NCI-H1694 (cell line): ENCODE data around the gene OLA1.

Source experiments
- DNase-seq: peaks from one replicate; lab custom pipeline; 2025; lab: John Stamatoyannopoulos, UW

The OLA1 gene

DNA sequence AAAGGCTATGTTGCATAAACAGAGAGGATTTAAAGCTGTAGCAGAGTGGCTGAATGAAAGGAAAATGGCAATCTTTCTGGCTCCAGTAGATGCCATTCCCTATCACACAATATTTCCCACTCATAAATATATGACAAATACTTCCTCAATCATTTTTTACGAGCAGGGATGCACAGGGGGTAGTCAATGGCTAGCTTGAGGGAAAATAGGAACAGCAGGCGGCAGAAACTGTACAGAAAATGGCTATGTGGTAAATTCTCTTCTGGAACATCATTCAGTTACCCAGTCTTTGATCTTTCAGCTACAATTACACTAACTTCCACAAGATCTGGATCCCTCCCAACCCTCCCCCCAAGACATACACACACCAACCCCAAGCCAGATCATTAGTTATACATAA, 127.2 kb downstream of the OLA1 start:
- DNase-seq, result no peak

DNA sequence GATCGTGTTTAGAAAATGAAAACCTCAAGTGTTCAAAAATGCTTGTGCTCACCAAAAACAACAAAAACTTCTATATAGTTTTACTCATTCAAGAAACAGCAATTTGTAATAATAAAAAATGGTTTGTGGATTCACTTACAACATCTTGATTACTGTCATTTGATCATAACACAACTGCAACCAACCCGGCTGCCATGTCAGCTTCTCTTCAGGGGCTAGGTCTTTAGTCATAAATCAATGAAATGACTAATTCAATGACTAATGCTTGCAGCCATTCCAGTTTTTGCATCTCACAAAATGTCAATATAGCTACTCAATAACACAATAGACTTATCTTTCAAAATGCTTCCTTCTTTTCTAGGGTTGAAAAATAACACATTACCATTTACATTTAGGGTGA, 128.0 kb downstream of the OLA1 start:
- DNase-seq, result no peak

DNA sequence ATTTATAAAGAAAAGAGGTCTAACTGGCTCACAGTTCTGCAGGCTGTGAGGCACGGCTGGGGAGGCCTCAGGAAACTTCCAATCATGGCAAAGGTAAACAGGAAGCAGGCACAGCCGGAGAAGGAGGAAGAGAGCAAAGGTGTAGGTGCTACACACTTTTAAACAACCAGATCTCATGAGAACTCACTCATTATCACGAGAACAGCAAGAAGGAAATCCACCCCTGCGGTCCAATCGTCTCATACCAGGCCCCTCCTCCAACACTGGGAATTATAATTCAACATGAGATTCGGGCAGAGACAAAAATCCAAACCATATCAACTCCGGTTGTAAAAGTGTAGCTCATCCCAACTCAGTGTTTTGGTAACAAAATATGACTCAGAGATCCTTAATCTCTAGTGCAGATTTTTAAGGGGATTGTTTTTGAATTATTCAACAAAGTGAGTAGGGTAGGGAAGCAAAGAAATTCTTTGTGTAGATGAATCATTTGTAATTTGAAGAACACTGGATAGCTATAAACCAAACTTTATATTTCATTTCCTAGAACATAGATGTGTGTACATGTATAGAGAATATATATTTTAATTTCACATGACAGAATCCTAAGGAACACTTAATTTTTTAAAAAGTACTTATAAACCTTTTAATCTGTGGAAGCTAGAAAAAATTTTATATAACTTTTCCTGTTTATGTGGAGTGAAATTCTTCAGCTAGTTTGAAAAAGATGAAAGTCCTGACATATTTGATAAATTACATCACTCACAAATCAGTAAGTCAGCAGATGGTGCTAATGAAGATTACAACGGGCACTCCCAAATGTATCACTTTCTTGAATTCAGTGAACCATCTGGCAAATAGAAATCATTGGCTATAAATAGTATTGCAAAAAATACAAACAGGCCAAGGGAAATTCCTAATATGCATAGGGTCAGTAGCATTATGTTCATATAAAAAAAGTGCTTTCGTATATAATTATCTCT, 130.1 kb downstream of the OLA1 start:
- peak; percentile 73 for DNase-seq

DNA sequence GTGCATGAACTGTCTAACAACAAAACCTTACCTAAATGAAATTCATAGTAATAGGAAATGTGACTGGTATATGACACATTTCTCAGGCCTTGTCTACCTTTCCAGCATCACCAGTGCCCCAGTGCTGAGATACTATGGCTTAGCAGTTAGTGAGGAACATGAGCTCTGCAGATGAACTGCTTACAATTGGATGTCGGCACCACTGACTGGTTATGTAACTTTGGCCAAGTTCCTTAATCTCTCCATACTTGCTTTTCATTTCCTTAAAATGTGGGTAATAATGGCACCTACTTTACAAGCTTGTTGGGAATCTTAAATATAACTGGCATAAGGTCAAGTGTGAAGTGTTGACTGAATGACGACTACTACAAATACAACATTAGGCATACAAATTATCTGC, 136.3 kb downstream of the OLA1 start:
- DNase-seq, result no peak

DNA sequence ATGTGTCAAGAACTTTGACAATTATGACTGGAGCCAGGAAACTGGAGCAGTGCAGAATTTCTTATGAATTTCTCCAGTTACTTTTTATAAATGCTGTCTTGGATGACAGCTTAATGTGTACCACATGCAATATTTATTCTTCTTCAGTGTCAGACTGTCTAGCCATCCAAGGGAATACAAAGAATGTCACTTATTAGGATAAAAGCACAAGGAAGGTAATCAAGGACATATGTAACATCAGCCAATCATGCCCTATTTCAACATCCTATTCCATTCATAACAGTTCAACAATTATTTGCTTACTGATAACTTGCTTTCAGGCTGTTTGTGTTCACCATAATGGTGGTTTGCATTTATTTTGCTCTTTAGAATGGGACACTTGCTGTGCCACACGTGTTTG, 139.8 kb downstream of the OLA1 start:
- no peak for DNase-seq

DNA sequence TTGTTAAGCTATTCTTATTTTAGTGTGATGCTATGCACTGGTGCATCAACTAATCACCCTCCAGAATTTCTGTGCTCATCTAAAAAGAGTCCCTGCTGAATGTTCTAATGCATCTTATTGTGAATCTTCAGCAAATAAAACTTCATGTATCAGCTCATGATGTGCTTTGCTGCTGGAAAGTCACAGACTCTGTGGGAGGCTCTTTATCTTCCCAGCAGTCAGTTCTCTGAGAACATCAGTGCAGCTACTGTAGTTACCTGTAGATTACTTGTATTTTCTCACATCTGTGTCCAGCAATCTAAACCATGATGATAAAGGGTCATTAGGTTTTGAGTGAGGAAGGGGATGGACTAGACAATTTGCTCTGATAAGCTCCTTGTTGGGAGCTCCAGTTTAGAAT, 141.6 kb downstream of the OLA1 start:
- DNase-seq, result no peak

DNA sequence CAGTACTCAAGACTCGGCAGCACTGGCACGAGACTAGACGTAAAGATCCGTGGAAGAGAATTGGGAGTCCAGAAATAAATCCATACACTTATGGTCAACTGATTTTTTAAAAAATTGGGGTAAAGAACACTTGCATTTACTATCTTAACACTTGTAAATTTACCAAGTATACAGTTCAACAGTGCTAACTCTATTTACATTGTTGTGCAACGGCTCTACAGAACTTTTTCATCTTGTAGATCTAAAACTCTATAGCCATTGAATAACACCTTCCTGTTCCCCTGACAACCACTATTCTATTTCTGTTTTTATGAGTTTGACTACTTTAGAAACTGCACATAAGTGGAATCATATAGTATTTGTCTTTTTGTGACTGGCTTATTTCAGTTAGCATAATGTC, 153.8 kb downstream of the OLA1 start:
- DNase-seq, result no peak

DNA sequence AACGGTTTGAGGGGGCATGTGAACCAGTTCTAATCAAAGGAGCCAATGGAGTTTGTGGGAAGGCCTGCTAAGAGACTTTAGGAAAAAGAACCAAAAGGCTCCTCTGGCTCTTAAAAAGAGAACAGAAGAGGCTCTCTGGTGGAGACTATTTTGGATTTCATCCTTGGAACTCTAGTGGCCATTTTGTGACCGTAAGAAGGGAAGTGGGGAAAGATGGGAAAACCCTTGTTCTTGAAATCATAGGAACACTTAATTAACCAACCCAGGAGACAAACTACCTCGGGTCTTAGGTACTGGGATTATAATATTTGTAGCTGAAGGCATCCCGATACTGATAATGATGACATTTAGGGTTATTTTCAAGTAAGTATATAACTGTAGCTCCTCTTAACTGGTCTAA, 157.9 kb downstream of the OLA1 start:
- DNase-seq, result no peak

DNA sequence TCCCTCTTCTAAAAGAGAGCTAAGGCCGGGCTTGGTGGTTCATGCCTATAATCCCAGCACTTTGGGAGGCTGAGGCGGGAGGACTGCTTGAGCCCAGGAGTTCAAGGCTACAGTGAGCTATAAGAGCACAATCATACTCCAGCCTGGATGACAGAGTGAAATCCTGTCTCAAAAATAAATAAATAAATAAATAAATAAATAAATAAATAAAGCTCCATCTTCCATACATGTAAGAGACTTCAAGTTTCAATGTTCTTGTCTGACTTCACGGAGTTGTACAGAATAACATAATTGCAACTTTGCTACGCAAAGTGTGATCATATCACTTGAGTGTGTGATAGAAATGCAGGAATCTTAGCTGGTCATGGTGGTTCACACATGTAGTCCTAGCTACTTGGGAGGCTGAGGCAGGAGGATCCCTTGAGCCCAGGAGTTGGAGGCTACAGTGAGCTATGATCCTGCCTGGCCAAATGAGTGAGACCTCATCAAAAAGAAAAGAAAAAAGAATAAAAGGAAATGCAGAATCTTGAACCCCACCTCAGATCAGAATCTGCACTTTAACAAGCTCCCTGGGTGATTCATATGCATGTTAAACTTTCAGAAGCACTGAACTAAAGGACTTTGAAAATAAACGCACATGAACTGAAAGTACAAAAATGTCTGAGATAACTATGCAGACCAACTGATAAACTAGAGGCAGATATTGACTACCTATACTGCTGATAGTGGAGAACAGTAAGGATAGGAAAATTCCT, 159.4 kb downstream of the OLA1 start:
- DNase-seq, result no peak

DNA sequence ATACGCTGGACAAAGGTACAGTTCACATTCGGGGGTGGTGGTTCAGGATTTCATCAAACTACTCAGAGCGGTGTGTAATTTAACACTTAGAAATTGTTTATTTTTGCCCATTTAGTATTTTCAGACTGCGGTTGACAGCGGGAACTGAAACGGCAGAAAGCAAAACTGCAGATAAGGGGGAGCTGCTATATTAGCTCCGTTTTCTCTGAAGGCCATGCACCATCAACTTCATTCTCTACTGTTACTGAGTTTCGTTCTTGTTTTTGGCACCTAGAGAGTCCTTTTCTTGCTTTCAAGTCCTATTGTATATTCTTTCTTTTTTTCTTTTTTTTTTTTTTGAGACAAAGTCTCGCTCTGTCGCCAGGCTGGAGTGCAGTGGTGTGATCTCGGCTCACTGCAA, 161.6 kb downstream of the OLA1 start:
- DNase-seq, result no peak

DNA sequence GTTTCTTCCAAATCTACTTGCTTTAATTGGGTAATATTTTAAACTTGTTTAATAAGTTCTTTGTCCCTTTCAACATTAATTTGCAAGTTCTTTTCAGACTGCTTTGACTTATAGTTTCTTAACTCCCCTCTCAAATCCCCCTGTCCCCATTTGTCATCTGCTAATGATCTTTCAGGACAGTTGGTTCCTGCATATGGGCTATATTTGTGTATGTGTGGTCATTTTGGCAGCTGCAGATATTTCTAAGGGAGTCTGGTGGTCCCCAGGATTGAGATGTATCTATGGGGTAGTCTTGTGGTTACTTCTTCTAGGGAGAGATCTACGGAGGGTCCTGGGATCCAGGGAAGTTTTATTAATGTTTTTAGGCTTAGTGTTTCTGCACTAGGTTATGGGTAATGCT, 162.6 kb downstream of the OLA1 start:
- DNase-seq, result no peak

DNA sequence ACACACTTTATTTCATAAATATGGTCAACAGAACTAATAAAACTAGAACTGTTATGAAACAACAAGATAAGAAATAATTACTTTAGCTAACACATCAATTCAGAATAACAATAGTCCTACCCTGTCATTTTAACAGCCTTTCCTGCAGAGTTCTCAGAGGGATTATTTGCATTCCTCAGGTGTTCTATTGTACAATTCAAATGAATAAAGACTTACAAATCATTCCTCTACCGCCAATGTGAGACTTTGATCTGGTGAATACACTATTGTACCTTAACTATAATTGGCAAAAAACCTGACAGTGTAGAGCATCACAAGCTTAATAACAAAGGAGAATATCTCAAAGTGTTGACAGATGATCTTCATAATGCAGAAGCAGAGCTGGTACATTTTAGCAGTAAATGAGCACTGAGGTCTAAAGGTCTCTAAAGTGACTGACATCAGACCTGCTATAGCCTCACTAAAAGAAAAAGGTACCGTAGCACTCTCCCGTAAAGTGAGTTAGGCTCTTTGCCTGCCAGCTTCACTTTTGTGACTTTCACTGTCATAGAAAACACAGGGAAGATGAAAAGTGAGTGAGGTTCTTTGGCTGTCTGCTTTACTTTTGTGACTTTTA, 164.4 kb downstream of the OLA1 start:
- DNase-seq, result no peak

DNA sequence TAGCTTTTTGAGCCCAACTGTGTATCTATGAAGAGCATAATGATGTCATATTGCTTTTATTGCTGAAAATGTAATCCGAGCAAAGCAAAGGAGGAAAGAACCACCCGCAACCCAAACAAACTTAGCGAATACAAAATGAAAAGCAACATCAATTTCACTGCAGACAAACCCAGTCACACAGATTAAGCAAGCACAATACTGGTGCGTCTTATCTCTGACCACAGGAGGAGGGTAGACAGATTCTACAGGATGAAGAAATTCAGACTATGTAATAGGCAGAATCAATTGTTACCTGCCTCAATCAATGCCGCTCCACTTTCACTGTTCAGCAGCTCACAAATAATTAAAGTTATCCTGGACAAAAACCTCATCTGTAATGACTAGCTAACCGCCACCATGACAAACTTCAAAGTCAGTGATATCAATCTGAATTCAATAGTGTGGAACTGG, 167.6 kb downstream of the OLA1 start:
- no peak for DNase-seq

DNA sequence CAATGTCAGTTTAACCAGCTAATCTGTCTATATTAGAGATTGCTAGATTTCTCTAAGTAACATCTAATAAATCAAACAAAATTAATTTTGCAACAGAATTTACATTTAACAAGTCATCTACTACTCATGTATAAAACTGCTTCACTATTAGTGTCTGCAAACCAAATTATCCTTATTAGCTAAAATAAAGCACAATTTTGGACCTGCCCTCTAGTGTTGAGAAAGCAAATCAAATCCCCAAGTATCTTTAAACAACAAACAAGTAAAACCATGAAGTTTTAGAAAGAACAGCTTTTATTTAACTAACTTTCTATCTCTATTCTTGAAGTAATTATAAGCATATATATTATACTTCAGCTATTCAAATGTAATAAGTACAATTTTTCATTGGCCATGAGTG, 170.1 kb downstream of the OLA1 start:
- DNase-seq, result peak; percentile 2

DNA sequence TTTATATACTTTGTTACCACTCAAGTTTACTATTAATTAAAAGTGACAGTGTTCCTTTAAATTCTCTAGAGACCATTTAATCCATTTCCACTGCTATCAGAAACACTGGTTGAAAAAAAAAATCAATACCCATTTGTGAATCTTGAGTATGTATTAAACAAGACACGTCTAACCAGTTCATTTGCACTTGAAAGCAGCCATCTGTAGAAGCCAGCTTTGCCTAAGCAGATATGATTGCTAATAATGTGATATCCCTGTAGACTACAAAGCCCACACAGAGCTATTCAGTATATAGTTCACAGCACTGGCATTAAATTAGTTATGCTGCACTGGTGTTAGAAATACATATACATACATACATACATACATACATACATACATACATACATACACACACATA, 171.4 kb downstream of the OLA1 start:
- no peak for DNase-seq

DNA sequence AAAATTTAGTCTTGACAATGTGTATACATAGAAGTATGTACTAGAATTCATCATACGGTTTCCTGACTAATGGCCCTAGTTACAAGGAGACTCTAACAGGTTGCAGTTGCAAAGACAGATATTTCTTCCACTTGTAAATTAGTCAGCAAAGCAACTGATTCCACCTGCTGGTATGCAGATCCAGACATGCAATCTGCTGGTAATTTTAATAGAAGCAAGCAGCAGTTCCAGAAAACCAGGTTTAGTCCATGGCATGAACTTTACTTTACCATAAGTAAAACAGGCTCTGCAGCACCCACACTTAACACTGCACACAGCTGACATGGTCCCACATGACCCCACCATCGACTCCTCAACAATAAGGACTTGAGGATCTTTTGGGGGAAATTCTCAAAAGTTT, 172.3 kb downstream of the OLA1 start:
- no peak for DNase-seq

DNA sequence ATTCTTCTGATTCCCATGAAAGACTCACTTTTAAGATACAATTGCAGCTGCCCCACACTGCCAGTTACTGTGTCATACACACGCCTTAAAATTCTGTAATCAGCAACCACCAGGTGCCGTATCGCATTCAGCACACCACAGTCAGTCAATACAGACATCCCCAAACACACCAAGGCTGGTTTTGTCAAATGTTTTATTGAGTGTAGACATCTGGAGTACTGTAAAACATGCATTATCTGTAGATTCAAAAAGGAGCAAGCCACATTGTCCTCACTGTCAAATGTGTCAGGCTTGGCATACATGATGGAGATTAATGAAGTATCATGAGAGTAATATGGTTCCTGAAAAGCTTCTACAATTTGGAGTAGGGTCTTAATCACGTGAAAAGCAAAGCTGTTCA, 173.5 kb downstream of the OLA1 start:
- no peak for DNase-seq

DNA sequence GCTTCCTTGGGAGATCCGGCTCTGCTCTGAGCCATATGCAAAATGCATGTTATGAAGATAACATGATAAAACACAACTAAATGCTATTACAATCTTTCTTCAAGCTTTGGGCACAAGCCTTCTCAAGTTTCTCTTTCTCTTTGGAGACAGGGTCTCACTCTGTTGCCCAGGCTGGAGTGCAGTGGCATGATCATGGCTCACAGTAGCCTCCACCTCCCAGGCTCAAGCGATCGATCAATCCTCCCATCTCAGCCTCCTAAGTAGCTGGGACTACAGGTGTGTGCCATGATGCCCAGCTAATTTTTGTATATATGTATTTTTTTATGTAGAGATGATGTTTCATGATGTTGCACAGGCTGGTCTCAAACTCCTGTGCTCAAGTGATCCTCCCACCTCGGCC, 175.5 kb downstream of the OLA1 start:
- DNase-seq, result no peak

DNA sequence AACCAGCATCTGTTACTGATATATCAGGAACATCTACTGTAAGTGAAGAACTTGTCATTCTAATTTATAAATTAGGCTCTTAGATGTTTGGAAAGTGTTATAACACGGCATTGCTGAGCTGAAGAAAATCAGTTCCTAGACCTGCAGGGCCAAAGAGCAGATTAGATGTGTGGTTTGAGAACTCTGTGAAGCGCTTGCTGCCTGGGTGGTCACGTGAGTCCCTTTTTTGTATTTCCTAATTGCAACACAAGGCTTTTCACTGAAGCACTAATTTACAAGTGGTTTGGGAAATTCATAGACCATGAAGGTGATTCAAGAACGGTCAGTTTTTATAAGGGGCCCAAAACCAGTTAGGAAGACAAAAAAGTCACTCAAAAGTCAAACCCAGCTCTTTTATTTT, 176.3 kb downstream of the OLA1 start:
- DNase-seq, result no peak

DNA sequence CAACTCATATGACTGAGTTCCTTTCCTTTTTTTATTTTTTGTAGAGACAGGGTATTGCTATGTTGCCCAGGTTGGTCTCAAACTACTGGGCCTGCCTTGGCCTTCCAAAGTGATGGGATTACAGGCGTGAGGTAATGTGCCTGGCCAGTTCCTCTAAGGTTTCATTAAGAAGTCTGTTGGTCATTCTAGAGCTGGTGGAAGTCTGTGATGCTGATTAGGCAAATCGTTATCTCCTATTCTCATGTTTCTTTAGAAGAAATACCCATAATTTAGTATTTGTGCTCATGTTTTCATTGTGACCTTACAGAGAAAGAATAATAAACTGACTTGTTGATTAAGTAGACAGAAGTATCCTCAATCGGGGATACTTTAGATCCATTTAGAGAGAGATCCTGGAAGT, 177.0 kb downstream of the OLA1 start:
- no peak for DNase-seq

DNA sequence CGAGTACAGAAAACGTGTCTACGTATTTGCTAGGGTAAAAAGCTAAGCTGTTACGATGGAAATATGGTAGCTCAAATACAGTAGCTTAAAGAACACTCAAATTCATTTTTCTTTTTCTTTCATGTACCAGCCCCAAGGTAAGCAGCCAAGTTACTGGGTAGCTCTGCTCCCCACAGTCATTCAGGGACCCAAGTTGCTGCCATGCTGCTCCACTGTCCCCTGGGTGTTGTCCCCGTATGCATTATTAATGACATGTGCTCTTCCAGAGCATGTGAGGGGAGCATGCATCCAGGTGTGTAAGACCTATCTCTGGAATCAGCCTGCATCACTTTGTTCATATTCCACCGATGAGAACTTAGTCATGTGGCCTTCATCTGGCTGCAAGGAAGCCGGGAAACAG, 178.1 kb downstream of the OLA1 start:
- DNase-seq, result no peak

DNA sequence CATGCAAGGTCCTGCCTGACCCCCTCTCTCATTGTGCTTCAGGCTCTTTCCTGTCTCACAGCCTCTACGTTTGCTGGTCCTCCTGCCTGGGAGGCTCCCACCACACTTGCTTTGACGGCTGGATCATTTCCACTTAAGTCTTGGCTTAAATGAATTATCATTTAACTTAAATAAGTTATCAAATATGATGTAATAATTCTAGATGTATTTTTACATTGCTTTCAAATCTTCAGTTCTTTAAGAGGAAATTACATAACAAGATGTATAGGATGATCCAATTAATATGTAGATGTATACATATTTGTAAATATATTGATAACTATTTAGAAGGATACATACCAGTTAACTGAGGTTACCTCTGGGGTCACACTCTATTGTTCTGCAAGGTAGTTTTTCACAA, 180.5 kb downstream of the OLA1 start:
- no peak for DNase-seq

DNA sequence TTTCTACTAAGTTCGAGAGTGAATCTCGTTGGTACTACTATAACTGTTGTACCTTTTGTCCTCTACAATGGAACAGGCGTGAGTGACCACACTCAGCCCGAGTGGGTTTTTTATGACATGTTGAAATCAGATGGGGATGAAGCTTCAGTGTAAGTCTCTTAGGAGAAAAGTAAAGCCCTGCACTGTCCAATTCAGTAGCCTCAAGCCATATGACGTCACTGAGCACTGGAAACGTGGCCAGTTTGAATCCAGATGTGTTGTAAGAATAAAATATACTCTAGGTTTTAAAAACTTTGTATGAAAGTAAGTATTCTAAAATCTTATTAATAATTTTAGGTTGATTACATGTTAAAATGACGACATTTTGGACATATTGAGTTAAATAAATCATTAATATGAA, 181.5 kb downstream of the OLA1 start:
- DNase-seq, result no peak
